SK-N-SH treated with all-trans-retinoic acid at 6 μM for 48 hours (cell line): ENCODE results near the gene DIP2A.
"Not testable (repeated sequence)": the region's sequence is repeated elsewhere in the genome, so short reads cannot be mapped to it uniquely, and the experiment has no call there.

Experiments used
- ATAC-seq: fragments of 200-7000 bp; cut with Tn5 transposase; 3 replicates; pipeline ENCODE4 v1.9.1; 2020; ENCODE audit warnings: mild to moderate bottlenecking, moderate library complexity
- ARNTL ChIP-seq: fragments of 450-650 bp; formaldehyde crosslinking; IDR thresholded peaks from 2 replicates; pipeline ENCODE4 v1.5.0; 2020; ENCODE audit warnings: low read depth, mild to moderate bottlenecking, moderate library complexity, borderline replicate concordance
- BACH2 ChIP-seq: fragments of 250-450 bp; sonication (Bioruptor Pico); IDR thresholded peaks from 2 replicates; pipeline ENCODE4 v1.9.0; 2021; ENCODE audit warnings: mild to moderate bottlenecking, borderline replicate concordance
- CREB5 ChIP-seq: fragments of 250-450 bp; sonication (Bioruptor Pico); IDR thresholded peaks from 2 replicates; pipeline ENCODE4 v1.5.1; 2020; ENCODE audit warnings: low read depth, mild to moderate bottlenecking, moderate library complexity
- CSDC2 ChIP-seq: fragments of 250-450 bp; sonication (Bioruptor Pico); IDR thresholded peaks from 2 replicates; pipeline ENCODE4 v1.5.0; 2020; ENCODE audit warnings: mild to moderate bottlenecking, moderate library complexity
- ESRRG ChIP-seq: fragments of 250-450 bp; sonication (Bioruptor Pico); IDR thresholded peaks from 2 replicates; pipeline ENCODE4 v1.6.1; 2021; ENCODE audit warnings: mild to moderate bottlenecking
- GLIS3 ChIP-seq: fragments of 250-450 bp; sonication (Bioruptor Pico); IDR thresholded peaks from 2 replicates; pipeline ENCODE4 v1.5.0; 2020; ENCODE audit warnings: mild to moderate bottlenecking, moderate library complexity
- ISL1 ChIP-seq: fragments of 250-450 bp; sonication (Bioruptor Pico); IDR thresholded peaks from 2 replicates; pipeline ENCODE4 v2.1.2; 2022; ENCODE audit warnings: mild to moderate bottlenecking, moderate library complexity
- OSR1 ChIP-seq: fragments of 250-450 bp; sonication (Bioruptor Pico); IDR thresholded peaks from 2 replicates; pipeline ENCODE4 v1.8.0; 2022; ENCODE audit warnings: moderate library complexity, mild to moderate bottlenecking, inconsistent platforms
- PATZ1 ChIP-seq: fragments of 250-450 bp; sonication (Bioruptor Pico); IDR thresholded peaks from 2 replicates; pipeline ENCODE4 v1.8.0; 2020; ENCODE audit warnings: mild to moderate bottlenecking, moderate library complexity, borderline replicate concordance
- PPARA ChIP-seq: fragments of 250-450 bp; sonication (Bioruptor Pico); IDR thresholded peaks from 2 replicates; pipeline ENCODE4 v1.5.0; 2020; ENCODE audit warnings: mild to moderate bottlenecking, borderline replicate concordance
- RARB ChIP-seq: fragments of 250-450 bp; sonication (Bioruptor Pico); IDR thresholded peaks from 2 replicates; pipeline ENCODE4 v1.8.0; 2021; ENCODE audit warnings: mild to moderate bottlenecking, moderate library complexity
- SNAI2 ChIP-seq: fragments of 250-450 bp; sonication (Bioruptor Pico); IDR thresholded peaks from 2 replicates; pipeline ENCODE4 v1.5.0; 2020; ENCODE audit warnings: mild to moderate bottlenecking, moderate library complexity
- TCF4 ChIP-seq: fragments of 250-450 bp; sonication (Bioruptor Pico); IDR thresholded peaks from 2 replicates; pipeline ENCODE4 v1.8.0; 2021; ENCODE audit warnings: mild to moderate bottlenecking, moderate library complexity, borderline replicate concordance
- ZC3H10 ChIP-seq: fragments of 250-450 bp; sonication (Bioruptor Pico); IDR thresholded peaks from 2 replicates; pipeline ENCODE4 v1.5.1; 2021; ENCODE audit warnings: mild to moderate bottlenecking, moderate library complexity
- ZFP3 ChIP-seq: fragments of 250-450 bp; sonication (Bioruptor Pico); IDR thresholded peaks from 2 replicates; pipeline ENCODE4 v1.5.0; 2020; ENCODE audit warnings: mild to moderate bottlenecking, moderate library complexity
- ZFP30 ChIP-seq: fragments of 450-650 bp; formaldehyde crosslinking; IDR thresholded peaks from 2 replicates; pipeline ENCODE4 v1.5.0; 2022; ENCODE audit warnings: mild to moderate bottlenecking, moderate library complexity
- ZNF565 ChIP-seq: fragments of 450-650 bp; formaldehyde crosslinking; conservative IDR thresholded peaks from 2 replicates; pipeline ENCODE4 v1.5.0; 2020; ENCODE audit warnings: low read depth, mild to moderate bottlenecking, moderate library complexity
- ZNF70 ChIP-seq: fragments of 450-650 bp; formaldehyde crosslinking; IDR thresholded peaks from 2 replicates; pipeline ENCODE4 v1.5.0; 2020; ENCODE audit warnings: mild to moderate bottlenecking, moderate library complexity
- ZNF8 ChIP-seq: fragments of 450-650 bp; formaldehyde crosslinking; IDR thresholded peaks from 2 replicates; pipeline ENCODE4 v1.5.0; 2020; ENCODE audit warnings: mild to moderate bottlenecking, moderate library complexity
- TF ChIP-seq, protein P1 (sequence below): fragments of 250-450 bp; sonication (Bioruptor Pico); IDR thresholded peaks from 2 replicates; pipeline ENCODE4 v1.8.0; 2021; ENCODE audit warnings: low read depth, mild to moderate bottlenecking, moderate library complexity, borderline replicate concordance
- TF ChIP-seq, protein P2 (sequence below): fragments of 250-450 bp; sonication (Bioruptor Pico); IDR thresholded peaks from 2 replicates; pipeline ENCODE4 v1.5.0; 2020; ENCODE audit warnings: mild to moderate bottlenecking, moderate library complexity

DIP2A gene

DNA sequence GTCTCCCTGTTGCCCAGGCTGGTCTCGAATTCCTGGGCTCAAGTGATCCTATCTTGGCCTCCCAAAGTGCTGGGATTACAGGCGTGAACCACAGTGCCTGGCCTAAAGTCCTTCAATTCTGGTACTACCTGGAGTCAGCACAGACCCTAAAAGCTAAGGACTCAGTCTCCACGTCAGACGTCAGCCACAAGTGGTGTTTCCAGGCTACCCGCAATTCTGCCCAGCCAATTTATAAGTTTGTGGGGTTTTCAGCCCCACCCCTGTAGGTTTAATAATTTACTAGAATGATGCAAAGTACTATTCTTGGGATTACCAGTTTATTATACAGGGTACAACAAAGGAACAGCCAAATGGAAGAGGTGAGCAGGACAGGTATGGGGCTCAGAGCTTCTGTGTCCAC lies 10.6 kb upstream of the DIP2A start (continued):
- no peak for TF ChIP-seq PATZ1 (CRISPR knock-in tag)

DNA sequence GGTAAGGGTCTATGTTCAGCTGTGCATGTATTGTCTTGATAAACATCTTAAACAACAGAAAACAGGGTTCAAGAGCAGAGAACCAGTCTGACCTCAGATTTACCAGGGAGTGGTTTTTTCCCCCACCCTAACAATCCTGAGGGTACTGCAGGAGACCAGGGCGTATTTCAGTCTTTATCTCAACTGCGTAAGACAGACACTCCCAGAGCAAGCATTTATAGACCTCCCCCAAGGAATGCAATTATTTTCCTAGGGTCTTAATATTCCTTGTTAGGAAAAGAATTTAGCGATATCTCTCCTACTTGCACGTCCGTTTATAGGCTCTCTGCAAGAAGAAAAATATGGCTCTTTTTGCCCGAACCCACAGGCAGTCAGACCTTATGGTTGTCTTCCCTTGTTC lies 9.8 kb upstream of the DIP2A start:
- not testable (repeated sequence) for ATAC-seq

DNA sequence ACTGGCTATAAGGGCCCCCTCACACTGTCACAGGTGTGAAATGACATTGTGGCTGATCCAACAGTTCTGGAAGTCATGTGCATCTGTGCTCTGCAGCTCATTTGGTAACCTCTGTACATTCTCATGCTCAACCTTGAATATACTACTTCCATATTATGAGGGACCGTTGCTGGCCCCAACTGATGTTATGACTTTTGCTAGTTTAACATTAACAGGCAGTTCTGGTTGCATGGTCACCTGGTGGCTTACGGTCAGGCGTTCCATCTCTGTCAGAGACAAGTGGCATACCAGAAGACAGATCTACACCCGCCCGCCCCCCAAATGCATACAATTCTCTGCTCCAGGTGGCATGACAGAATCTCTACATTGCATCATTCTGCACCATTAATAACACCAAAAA lies 6.0 kb upstream of the DIP2A start:
- TF ChIP-seq, protein P1, sequence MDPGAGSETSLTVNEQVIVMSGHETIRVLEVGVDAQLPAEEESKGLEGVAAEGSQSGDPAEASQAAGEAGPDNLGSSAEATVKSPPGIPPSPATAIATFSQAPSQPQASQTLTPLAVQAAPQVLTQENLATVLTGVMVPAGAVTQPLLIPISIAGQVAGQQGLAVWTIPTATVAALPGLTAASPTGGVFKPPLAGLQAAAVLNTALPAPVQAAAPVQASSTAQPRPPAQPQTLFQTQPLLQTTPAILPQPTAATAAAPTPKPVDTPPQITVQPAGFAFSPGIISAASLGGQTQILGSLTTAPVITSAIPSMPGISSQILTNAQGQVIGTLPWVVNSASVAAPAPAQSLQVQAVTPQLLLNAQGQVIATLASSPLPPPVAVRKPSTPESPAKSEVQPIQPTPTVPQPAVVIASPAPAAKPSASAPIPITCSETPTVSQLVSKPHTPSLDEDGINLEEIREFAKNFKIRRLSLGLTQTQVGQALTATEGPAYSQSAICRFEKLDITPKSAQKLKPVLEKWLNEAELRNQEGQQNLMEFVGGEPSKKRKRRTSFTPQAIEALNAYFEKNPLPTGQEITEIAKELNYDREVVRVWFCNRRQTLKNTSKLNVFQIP (CRISPR knock-in tag) = no peak
- TF ChIP-seq CSDC2 (CRISPR knock-in tag) = no peak
- no peak for TF ChIP-seq GLIS3 (CRISPR knock-in tag)
- TF ChIP-seq TCF4 (CRISPR knock-in tag) = no peak
- no peak for TF ChIP-seq OSR1 (CRISPR knock-in tag)
- TF ChIP-seq BACH2 (CRISPR knock-in tag) = no peak
- TF ChIP-seq ZNF8 (CRISPR knock-in tag) = no peak
- no peak for TF ChIP-seq ZFP30 (CRISPR knock-in tag)
- no peak for TF ChIP-seq ZNF565 (CRISPR knock-in tag)
- no peak for TF ChIP-seq ARNTL
- TF ChIP-seq ZFP3 (CRISPR knock-in tag) = no peak
- TF ChIP-seq ESRRG (CRISPR knock-in tag) = no peak
- no peak for TF ChIP-seq RARB (CRISPR knock-in tag)
- TF ChIP-seq ISL1 (CRISPR knock-in tag) = no peak
- no peak for TF ChIP-seq PATZ1 (CRISPR knock-in tag)
- TF ChIP-seq ZNF70 (CRISPR knock-in tag) = no peak
- TF ChIP-seq CREB5 (CRISPR knock-in tag) = no peak
- no peak for TF ChIP-seq ZC3H10
- TF ChIP-seq, protein P2, sequence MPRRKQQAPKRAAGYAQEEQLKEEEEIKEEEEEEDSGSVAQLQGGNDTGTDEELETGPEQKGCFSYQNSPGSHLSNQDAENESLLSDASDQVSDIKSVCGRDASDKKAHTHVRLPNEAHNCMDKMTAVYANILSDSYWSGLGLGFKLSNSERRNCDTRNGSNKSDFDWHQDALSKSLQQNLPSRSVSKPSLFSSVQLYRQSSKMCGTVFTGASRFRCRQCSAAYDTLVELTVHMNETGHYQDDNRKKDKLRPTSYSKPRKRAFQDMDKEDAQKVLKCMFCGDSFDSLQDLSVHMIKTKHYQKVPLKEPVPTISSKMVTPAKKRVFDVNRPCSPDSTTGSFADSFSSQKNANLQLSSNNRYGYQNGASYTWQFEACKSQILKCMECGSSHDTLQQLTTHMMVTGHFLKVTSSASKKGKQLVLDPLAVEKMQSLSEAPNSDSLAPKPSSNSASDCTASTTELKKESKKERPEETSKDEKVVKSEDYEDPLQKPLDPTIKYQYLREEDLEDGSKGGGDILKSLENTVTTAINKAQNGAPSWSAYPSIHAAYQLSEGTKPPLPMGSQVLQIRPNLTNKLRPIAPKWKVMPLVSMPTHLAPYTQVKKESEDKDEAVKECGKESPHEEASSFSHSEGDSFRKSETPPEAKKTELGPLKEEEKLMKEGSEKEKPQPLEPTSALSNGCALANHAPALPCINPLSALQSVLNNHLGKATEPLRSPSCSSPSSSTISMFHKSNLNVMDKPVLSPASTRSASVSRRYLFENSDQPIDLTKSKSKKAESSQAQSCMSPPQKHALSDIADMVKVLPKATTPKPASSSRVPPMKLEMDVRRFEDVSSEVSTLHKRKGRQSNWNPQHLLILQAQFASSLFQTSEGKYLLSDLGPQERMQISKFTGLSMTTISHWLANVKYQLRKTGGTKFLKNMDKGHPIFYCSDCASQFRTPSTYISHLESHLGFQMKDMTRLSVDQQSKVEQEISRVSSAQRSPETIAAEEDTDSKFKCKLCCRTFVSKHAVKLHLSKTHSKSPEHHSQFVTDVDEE (CRISPR knock-in tag) = no peak
- TF ChIP-seq SNAI2 (CRISPR knock-in tag) = no peak
- ATAC-seq = no peak

DNA sequence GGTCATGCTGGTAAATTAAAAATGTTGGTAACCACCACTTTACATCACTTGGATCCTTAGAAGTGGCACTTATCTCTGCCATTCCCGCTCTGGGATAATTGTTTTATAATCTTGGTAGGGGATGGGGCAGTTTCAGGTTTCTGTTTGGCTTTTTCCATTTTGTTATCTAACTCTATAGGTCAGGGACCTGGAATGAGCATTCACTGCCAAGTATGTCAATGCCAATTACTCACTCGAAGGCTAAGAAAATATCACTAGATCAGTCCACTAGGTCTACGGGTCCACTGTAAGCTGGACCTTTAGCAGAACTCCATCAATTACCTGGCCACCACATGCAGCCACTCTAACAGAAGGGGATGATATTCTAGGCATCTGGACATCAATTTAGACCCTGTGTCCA lies 4.5 kb upstream of the DIP2A start:
- no peak for ATAC-seq
- TF ChIP-seq ZFP3 (CRISPR knock-in tag) (no peak), PATZ1 (CRISPR knock-in tag) (no peak), ESRRG (CRISPR knock-in tag) (no peak), ZC3H10 (no peak), RARB (CRISPR knock-in tag) (no peak), BACH2 (CRISPR knock-in tag) (no peak), SNAI2 (CRISPR knock-in tag) (no peak), PPARA (CRISPR knock-in tag) (no peak), ZNF70 (CRISPR knock-in tag) (no peak), CREB5 (CRISPR knock-in tag) (no peak), ZNF565 (CRISPR knock-in tag) (no peak), ARNTL (no peak), CSDC2 (CRISPR knock-in tag) (no peak)
- TF ChIP-seq, protein P1 (CRISPR knock-in tag) = no peak
